ENCODE measurements around the gene TPO. TPM values are rescaled to one million over a fixed set of nuclear protein-coding genes. Genes with fewer than 3 reads are reported as not detected.
"Not testable (repeated sequence)": the region's sequence is repeated elsewhere in the genome, so short reads cannot be mapped to it uniquely, and the experiment has no call there.

TPO gene
- total RNA-seq, 1 experiment from 2014 or later = not detected

DNA sequence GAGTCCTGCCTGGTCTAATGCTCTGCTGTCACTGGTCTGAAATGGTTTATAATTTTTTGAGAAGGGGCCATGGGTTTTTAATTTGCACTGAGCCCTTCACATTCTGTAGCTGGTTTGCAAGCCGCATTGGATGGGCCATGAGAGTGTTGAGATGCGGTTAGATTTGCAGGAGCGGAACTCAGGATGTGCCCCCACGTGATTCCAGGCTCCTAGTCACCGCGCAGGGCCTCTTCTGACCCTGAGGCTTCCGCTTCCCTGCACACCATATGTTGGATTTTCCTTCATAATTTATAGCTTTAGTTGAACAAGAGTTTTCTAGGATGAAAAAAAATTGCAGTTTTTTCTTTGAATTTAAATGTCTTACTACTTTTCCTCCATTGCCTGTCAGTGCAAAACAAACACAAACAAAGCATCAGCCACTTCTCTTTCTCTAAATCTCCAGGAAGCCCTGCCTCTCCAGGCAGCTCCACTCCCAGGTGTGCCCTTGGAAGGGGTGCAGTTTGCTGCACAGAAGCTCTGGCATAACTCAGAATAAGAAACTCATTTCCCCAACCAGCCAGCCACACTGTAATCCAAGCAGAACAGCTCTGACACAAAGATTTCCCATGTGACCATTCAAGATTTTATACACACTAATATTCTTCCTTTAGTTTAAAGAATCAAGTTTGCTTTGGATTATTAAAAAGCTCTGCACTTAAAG, 18.4 kb upstream of the TPO start:
- Histone ChIP-seq H3K4me1 (no peaks in the 10 kb centered on the region), H3K27me3 (peaks cover 13% of the 10 kb centered on the region; the same call in 1 of the 2 replicates), H3K27ac (no peak overlapping the region), H3K36me3 (no peaks in the 10 kb centered on the region), H3K9me3 (replicated peaks) (no peaks in the 10 kb centered on the region), H3K4me3 (no peak overlapping the region)
- no peak for DNase-seq

DNA sequence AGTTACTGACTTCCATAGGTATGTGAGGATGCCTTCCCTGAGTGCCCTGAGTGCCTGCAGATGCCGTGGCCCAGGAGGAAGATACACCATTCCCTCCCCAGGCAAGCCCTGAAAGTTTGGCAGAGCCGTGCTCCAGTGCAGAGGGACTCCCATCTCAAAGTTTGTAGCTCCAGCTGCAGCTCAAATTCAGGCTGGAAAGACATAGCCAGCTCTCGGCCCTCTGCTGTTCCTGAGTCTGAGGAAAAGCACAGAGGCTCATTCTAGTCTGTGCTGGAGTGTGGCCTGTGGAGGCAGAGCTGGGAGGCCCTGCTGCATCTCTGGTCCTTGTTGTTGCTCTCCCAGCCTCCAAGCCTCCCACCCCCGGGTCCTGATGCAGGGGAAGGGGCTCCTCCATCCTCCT, 15.9 kb upstream of the TPO start:
- H3K4me3 ChIP-seq = no peak overlapping the region
- peaks cover 13% of the 10 kb centered on the region; the same call in 1 of the 2 replicates for H3K27me3 ChIP-seq
- H3K4me1 ChIP-seq = no peaks in the 10 kb centered on the region
- no peaks in the 10 kb centered on the region for H3K9me3 ChIP-seq (replicated peaks)
- H3K36me3 ChIP-seq = no peaks in the 10 kb centered on the region
- no peak for DNase-seq
- H3K27ac ChIP-seq = no peak overlapping the region

DNA sequence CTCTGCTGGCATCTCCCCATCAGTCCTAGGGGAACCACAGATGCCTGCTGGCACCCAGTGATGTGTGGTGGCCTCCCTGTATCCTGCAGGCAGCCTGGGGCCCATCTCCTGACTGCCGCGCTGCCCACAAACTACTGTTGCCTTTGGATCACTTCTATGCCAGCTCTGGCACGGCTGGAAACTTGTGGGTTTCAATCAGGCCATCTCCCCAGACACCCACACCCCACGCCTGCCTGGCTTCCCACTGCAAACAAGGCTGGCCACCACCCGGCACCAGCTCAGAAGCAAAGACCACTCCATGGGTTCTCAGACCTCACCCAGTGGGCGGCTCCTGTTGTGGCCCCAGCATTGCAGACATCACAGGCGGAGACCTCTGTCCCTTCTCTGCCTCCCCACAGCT, 15.1 kb upstream of the TPO start:
- Histone ChIP-seq H3K36me3 (no peaks in the 10 kb centered on the region), H3K9me3 (replicated peaks) (no peaks in the 10 kb centered on the region), H3K27ac (no peak overlapping the region), H3K4me1 (no peaks in the 10 kb centered on the region), H3K27me3 (peaks cover 13% of the 10 kb centered on the region; the same call in 1 of the 2 replicates), H3K4me3 (no peak overlapping the region)
- DNase-seq = no peak

DNA sequence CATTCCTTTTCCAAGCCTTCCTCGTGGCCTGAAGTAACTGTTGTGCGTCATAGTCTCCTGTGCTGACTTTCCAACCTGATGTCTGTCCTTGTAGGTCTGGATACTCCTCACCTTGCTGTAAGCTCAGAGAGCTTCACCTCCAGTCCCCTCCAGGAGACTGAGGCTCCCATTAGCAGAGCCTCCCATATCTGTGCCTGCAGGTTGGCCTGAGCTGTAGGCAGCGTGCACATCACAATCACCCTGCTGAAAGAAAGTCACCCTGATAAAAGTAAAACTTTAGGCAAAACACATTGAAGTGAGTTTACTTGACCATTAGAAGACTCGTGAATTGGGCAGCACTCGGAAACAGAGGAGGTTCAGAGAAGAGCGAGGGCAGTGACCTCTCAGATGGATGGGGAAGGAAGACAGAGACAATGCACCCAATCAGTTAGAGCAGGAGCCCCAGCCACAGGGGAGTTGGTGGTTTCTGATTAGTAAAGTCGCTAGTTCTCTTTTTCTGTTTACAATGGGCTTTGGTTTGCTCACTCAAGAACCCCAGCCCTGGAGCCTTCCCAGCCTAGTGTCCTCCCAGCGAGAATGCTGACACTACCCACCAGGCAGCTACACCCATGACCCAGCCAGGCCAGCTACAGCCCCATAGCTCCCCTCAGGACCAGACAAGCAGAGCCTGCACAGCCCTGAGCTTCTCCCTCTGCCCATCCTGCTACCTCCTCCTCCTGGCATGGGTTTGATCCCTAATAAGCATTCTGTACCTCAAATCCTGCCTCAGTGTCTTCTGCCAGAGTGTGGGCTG, 12.1 kb upstream of the TPO start:
- no peak overlapping the region for H3K27ac ChIP-seq
- H3K27me3 ChIP-seq = peaks cover 10% of the 10 kb centered on the region; the same call in 1 of the 2 replicates
- H3K36me3 ChIP-seq = no peaks in the 10 kb centered on the region
- no peak for DNase-seq
- H3K4me1 ChIP-seq = no peaks in the 10 kb centered on the region
- H3K4me3 ChIP-seq = no peak overlapping the region
- H3K9me3 ChIP-seq (replicated peaks) = no peaks in the 10 kb centered on the region

GRCh38 chr2:1402064-1402463, 11.2 kb upstream of the TPO start:
- Histone ChIP-seq H3K27me3 (peaks cover 9% of the 10 kb centered on the region; the same call in 1 of the 2 replicates), H3K36me3 (no peaks in the 10 kb centered on the region), H3K9me3 (replicated peaks) (no peaks in the 10 kb centered on the region), H3K27ac (no peak overlapping the region), H3K4me1 (no peaks in the 10 kb centered on the region), H3K4me3 (no peak overlapping the region)
- no peak for DNase-seq

DNA sequence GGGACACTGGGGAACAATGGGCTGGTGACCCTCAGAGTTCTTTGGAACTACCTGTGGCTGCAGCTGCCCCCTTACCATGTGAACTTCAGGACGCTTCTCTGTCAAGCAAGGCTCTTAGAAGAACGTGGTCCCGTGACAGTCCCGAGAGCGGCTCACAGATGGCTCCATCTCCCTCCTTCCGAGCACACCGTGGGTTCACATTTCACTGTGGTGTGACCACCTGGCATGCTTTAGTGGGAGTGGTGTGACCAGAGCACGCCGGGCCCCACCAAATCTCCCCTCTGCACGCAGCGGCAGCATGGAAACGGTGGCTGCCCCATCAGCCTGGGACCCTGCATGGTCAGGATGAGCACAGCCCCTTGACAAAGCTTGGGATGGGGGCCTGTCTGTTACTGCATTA, 9.7 kb upstream of the TPO start:
- Histone ChIP-seq H3K27ac (no peak overlapping the region), H3K27me3 (peaks cover under 1% of the 10 kb centered on the region; the same call in 1 of the 2 replicates), H3K4me1 (no peaks in the 10 kb centered on the region), H3K4me3 (no peak overlapping the region), H3K36me3 (no peaks in the 10 kb centered on the region), H3K9me3 (replicated peaks) (no peaks in the 10 kb centered on the region)
- DNase-seq = no peak

- no peaks in the 10 kb centered on the region for H3K4me1 ChIP-seq
- H3K27ac ChIP-seq = no peak overlapping the region
- H3K9me3 ChIP-seq (replicated peaks) = no peaks in the 10 kb centered on the region
- H3K4me3 ChIP-seq = no peak overlapping the region
- H3K36me3 ChIP-seq = no peaks in the 10 kb centered on the region
- no peaks in the 10 kb centered on the region for H3K27me3 ChIP-seq
- DNase-seq = no peak
Measured at GRCh38 chr2:1405124-1405523, 8.1 kb upstream of the TPO start.

DNA sequence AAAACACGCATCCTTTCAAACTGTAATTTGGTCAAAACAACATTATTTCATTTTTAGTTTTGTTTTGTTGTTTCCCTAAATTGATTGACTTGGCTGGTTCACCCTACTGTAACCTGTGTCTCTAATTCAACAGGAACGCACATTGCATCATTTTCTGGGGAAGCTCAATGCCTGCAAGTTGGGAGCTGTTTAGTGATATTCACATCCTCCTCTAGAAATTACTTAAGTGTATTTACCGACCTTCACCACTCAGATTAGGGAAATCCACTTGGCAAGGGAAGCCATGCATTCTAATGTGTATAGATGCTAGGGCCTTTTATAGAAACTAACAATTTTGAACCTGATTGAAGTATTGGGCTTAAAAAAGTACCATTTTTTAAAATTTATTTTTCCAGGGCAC, 7.3 kb upstream of the TPO start:
- no peaks in the 10 kb centered on the region for H3K36me3 ChIP-seq
- H3K9me3 ChIP-seq (replicated peaks) = no peaks in the 10 kb centered on the region
- no peaks in the 10 kb centered on the region for H3K4me1 ChIP-seq
- no peak overlapping the region for H3K4me3 ChIP-seq
- no peak overlapping the region for H3K27ac ChIP-seq
- H3K27me3 ChIP-seq = no peaks in the 10 kb centered on the region; the same call in 1 of the 2 replicates
- DNase-seq = no peak

- Histone ChIP-seq H3K4me1 (no peaks in the 10 kb centered on the region), H3K27me3 (peaks cover 3% of the 10 kb centered on the region; the same call in 1 of the 2 replicates), H3K27ac (no peak overlapping the region), H3K36me3 (no peaks in the 10 kb centered on the region), H3K9me3 (replicated peaks) (no peaks in the 10 kb centered on the region), H3K4me3 (no peak overlapping the region)
- no peak for DNase-seq
Measured at GRCh38 chr2:1406434-1406833, 6.8 kb upstream of the TPO start.

GRCh38 chr2:1407950-1408675, 5.2 kb upstream of the TPO start:
- no peak overlapping the region for H3K4me3 ChIP-seq
- DNase-seq = no peak
- no peaks in the 10 kb centered on the region for H3K4me1 ChIP-seq
- H3K27me3 ChIP-seq = peaks cover 13% of the 10 kb centered on the region; the same call in 1 of the 2 replicates
- H3K36me3 ChIP-seq = no peaks in the 10 kb centered on the region
- H3K9me3 ChIP-seq (replicated peaks) = no peaks in the 10 kb centered on the region
- no peak overlapping the region for H3K27ac ChIP-seq

DNA sequence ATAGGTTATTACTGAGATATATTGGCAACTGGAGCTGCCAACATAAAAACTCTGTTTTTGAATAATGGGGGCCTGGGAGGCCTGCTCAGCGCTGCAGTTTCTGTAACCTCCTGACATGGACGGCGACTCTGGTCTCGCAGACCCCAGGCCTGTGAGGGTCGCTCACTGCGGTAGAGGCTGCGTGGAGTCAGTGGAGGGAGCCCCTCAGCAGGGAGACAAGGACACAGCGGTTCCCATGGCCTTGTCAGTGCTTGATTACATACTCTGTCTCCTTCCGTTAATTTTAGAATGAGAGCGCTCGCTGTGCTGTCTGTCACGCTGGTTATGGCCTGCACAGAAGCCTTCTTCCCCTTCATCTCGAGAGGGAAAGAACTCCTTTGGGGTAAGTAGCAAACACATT, 858 bp downstream of the TPO start:
- Histone ChIP-seq H3K36me3 (no peaks in the 10 kb centered on the region), H3K27me3 (peaks cover 13% of the 10 kb centered on the region), H3K4me1 (no peaks in the 10 kb centered on the region), H3K27ac (no peak overlapping the region), H3K9me3 (replicated peaks) (no peaks in the 10 kb centered on the region), H3K4me3 (no peak overlapping the region)
- DNase-seq = no peak

GRCh38 chr2:1414901-1415300, 1.6 kb downstream of the TPO start:
- H3K4me1 ChIP-seq; H3K4me3 ChIP-seq; H3K27ac ChIP-seq; H3K9me3 ChIP-seq (replicated peaks); DNase-seq; H3K36me3 ChIP-seq: not testable (repeated sequence)
- H3K27me3 ChIP-seq = peaks cover 13% of the 10 kb centered on the region

GRCh38 chr2:1415501-1415900, 2.2 kb downstream of the TPO start:
- no peak for DNase-seq
- peaks cover 13% of the 10 kb centered on the region for H3K27me3 ChIP-seq
- no peaks in the 10 kb centered on the region for H3K4me1 ChIP-seq
- H3K36me3 ChIP-seq = no peaks in the 10 kb centered on the region
- no peak overlapping the region for H3K27ac ChIP-seq
- no peak overlapping the region for H3K4me3 ChIP-seq
- H3K9me3 ChIP-seq (replicated peaks) = no peaks in the 10 kb centered on the region

- no peak for DNase-seq
- H3K27ac ChIP-seq = no peak overlapping the region
- no peaks in the 10 kb centered on the region for H3K36me3 ChIP-seq
- no peak overlapping the region for H3K4me3 ChIP-seq
- no peaks in the 10 kb centered on the region for H3K4me1 ChIP-seq
- H3K9me3 ChIP-seq (replicated peaks) = no peaks in the 10 kb centered on the region
- H3K27me3 ChIP-seq = peaks cover 8% of the 10 kb centered on the region
Measured at GRCh38 chr2:1418566-1418965, 5.3 kb downstream of the TPO start.
